GM04503 (cell line): ENCODE measurements around the gene LINC00632.

Source experiments
- DNase-seq: peaks from one replicate; pipeline ENCODE4 v3.0.0-alpha.2; 2012; ENCODE audit warnings: low read depth

LINC00632 gene

GRCh38 chrX:140765043-140765784, 55.7 kb downstream of the LINC00632 start:
- DNase-seq, result no peak

DNA sequence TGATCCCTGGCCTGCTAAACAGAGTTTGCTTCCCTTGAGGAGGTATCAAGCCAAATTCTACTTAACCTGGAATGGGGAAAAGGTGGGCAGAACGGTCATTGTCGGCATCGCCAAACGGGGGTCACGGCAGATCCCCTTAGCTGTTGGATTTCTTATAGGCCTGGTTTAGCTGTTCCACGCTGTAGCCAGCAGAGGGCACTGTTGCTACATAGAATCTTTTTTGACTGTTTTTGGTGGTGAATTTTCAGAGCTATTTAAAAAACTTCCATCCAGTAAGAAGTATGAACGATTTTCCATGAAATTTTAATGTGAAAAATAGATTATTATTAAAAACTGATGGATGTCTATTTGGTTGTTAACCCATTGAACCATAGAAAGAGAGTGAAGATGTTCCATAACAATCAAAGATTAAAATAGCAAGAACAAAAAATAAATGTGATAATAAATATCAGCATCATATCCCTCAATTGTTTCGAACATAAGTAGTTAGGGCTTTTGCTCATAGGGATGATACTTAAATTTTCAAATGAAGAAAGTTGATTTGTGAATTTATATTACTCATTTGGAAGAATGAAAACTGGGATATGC, 56.6 kb downstream of the LINC00632 start:
- no peak for DNase-seq

DNA sequence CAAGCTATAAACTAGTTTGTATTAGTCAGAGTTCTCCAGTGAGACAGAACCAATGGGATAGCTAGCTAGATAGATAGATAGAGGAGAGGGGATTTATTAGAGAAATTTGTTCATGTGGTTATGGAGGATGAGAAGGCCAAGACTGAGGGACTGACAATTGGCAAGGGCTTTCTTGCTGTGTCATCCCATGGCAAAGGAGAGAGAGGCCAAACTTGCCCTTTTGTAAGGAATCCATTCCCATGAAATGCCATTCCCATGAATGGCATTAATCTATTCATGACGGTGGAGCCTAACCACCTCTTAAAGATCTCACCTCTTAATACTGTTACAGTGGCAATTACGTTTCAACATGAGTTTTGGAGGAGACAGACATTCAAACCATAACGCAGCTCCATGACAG, 58.1 kb downstream of the LINC00632 start:
- no peak for DNase-seq

DNA sequence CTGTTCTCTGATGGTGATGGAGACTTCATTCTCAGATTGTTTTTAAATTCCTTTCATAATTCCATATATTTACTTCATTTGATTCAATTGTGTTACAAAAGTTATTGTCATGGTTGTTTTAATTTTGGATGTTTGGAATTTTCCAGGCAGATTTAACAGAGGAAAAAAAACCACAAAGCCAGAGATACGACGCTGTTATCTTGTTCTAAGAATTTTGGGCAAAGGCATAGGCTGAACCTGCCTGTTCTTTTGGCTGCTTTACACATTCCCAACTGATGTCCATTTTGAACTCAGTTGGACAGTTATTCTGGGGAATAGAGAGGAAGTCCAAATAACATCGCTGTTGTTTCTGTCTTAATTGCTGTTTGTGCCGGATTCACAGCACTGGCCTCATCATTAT, 65.7 kb downstream of the LINC00632 start:
- DNase-seq, result no peak

- no peak for DNase-seq
Measured at GRCh38 chrX:140776320-140776719, 66.8 kb downstream of the LINC00632 start.

DNA sequence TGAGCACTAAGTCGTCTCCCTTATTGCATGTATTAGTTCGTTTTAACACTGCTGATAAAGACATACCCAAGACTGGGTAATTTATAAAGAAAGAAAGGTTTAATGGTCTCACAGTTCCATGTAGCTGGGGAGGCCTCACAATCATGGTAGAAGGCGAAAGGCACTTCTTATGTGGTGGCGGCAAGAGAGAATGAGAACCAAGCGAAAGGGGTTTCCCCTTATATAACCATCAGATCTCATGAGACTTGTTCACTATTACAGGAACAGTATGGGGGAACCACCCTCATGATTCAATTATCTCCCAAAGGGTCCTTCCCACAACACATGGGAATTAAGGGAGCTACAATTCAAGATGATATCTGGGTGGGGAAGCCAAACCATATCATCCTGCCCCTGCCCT, 85.1 kb downstream of the LINC00632 start:
- no peak for DNase-seq

GRCh38 chrX:140799216-140799615, 89.7 kb downstream of the LINC00632 start:
- DNase-seq, result no peak

- no peak for DNase-seq
Measured at GRCh38 chrX:140804292-140804691, 94.7 kb downstream of the LINC00632 start.

DNA sequence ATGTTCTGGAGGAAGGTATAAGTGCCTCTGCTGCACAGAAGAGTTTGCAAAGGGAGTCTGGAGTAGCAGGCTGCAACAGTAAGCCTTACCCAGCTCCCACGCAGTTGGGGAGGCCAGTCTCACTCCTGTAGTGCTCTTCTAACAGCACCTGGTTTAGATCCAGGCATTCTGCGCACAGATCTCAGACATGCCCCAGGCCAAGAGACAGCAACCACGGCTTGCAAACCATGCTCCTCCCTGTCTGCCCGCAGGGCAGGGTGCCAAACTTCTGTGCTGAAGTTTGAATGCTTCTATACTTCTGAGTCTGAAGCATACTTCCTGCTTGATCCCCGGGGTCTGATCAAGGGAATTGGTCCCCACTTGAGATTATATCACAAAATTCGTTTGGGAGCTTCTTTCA, 106.3 kb downstream of the LINC00632 start:
- DNase-seq, result no peak

- DNase-seq, result no peak
Measured at GRCh38 chrX:140817943-140818342, 108.4 kb downstream of the LINC00632 start.

DNA sequence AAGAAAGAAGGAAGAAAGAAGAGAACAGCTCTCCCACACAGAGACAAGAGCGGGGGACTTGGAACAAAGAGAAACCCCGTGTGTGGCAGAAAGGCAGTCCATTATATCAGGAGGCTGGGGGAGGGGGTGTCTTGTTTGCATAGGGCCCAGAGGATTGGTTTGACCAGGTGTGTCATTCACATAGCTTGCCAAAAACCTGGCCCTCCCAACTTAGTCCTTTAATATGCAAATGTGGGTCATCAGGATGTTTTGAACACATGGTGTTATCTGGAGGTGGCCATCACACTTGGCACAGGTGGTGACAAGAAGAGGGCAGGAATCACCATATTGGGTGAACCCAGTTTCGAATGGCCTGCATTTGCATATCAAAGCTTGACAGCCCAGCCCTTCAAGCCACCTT, 111.7 kb downstream of the LINC00632 start:
- DNase-seq, result no peak

DNA sequence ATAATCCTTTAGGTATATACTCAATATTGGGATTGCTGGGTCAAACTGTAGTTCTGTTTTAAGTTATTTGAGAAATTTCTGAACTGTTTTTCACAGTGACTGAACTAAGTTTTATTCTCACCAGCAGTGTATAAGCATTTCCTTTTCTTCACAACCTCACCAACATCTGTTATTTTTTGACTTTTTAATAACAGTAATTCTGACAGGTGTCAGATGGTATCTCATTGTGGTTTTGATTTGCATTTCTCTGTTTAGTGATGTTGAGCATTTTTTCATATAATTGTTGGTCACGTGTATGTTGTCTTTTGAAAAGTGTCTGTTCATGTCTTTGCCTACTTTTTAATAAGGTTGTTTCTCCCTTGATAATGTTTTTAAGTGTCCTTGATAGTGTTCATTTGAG, 112.6 kb downstream of the LINC00632 start:
- DNase-seq, result no peak

DNA sequence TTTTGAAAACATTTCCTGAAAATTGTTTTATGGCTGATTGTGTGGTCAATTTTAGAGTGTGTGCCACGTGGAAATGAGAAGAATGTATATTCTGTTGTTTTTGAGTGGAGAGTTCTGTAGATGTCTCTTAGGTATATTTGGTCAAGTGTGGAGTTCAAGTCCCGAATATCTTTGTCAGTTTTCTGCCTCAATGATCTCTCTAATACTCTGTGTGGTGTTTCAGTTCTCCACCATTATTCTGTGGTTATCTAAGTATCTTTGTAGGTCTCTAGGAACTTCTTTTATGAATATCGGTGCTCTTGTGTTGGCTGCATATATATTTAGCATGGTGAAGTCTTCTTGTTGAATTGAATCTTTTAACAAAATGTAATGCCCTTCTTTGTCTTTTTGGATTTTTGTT, 113.3 kb downstream of the LINC00632 start:
- DNase-seq, result no peak

GRCh38 chrX:140836874-140837273, 127.3 kb downstream of the LINC00632 start:
- no peak for DNase-seq
